B cell (primary cell): ENCODE results near the gene KCNQ5. TPM values are rescaled to one million over a fixed set of nuclear protein-coding genes. Genes with fewer than 3 reads are reported as not detected.
"Not testable (repeated sequence)": the region's sequence is repeated elsewhere in the genome, so short reads cannot be mapped to it uniquely, and the experiment has no call there.

Experiments
- ATAC-seq: fragments of 200-7000 bp; cut with Tn5 transposase; one replicate; pipeline ENCODE4 v1.10.0; 2021; ENCODE audit warnings: low read depth, mild to moderate bottlenecking, moderate number of reproducible peaks, moderate library complexity
- CTCF ChIA-PET: fragments of 350-600 bp; sonication (Branson Sonifier 250); formaldehyde crosslinking; loops from one replicate; lab custom pipeline; 2021; ENCODE audit warnings: antibody characterized with exemption, inconsistent platforms; lab: Charles Lee
- POLR2A ChIA-PET: fragments of 350-600 bp; sonication (Branson Sonifier 250); formaldehyde crosslinking; loops from one replicate; lab custom pipeline; 2021; ENCODE audit warnings: antibody characterized with exemption; lab: Charles Lee
- DNase-seq: peaks from one replicate; pipeline ENCODE4 v3.0.0; 2013
- H2AFZ ChIP-seq: 2 replicates; pipeline ENCODE4 v1.6.1; 2012; ENCODE audit warnings: mild to moderate bottlenecking, low read depth, low read length; ENCODE audit not compliant: insufficient read depth, poor library complexity, severe bottlenecking
- H3K27ac ChIP-seq, 2 donors: 1 replicate in 1 of 2; 2 replicates in 1 of 2; pipeline ENCODE4 v1.5.1; 2012 to 2013; ENCODE audit warnings: low read length in 2 of 2, mild to moderate bottlenecking in 2 of 2, moderate library complexity in 1 of 2
- H3K27me3 ChIP-seq, 4 experiments: fragments of 200-600 bp in 1 of 4; sonication (generic) in 1 of 4; replicated peaks in 1 of 4; 1 replicate in 2 of 4; 2 replicates in 2 of 4; pipeline versions ENCODE4 v1.6.1 to v1.7.0; 2013 to 2016; ENCODE audit warnings: low read length in 3 of 4, mild to moderate bottlenecking in 2 of 4, mixed read lengths in 1 of 4, moderate library complexity in 1 of 4; ENCODE audit not compliant: insufficient read depth in 4 of 4, control insufficient read depth in 3 of 4; ENCODE audit errors: control extremely low read depth in 1 of 4
- H3K36me3 ChIP-seq, 2 experiments: replicated peaks in 1 of 2; 1 replicate in 1 of 2; 2 replicates in 1 of 2; pipeline versions ENCODE4 v1.6.1 to v1.7.1; 2013; ENCODE audit warnings: low read length in 1 of 2; ENCODE audit not compliant: insufficient read depth in 2 of 2, control insufficient read depth in 1 of 2; ENCODE audit errors: control extremely low read depth in 1 of 2, extremely low read depth in 1 of 2
- H3K4me1 ChIP-seq, 2 donors: fragments of 200-600 bp in 1 of 2; sonication (generic) in 1 of 2; 1 replicate in 1 of 2; 2 replicates in 1 of 2; pipeline versions ENCODE4 v1.5.1 to v1.6.1; 2013 to 2017; ENCODE audit warnings: low read length in 2 of 2; ENCODE audit not compliant: control insufficient read depth in 2 of 2, insufficient read depth in 2 of 2
- H3K4me2 ChIP-seq: replicated peaks from 2 replicates; pipeline ENCODE3; 2012; ENCODE audit warnings: mild to moderate bottlenecking, low read depth, low read length; ENCODE audit not compliant: poor library complexity, severe bottlenecking
- H3K4me3 ChIP-seq, 5 experiments: fragments of 200-600 bp in 1 of 5; sonication (generic) in 1 of 5; 1 replicate in 3 of 5; 2 replicates in 2 of 5; pipeline versions ENCODE4 v1.5.1 to v1.7.0; 2011 to 2016; ENCODE audit warnings: low read length in 4 of 5, mild to moderate bottlenecking in 4 of 5, low read depth in 2 of 5, control low read depth in 1 of 5, moderate library complexity in 1 of 5; ENCODE audit not compliant: insufficient read depth in 1 of 5; ENCODE audit errors: control extremely low read depth in 1 of 5, extremely low read depth in 1 of 5
- H3K79me2 ChIP-seq: fragments of 200-600 bp; sonication (generic); one replicate; pipeline ENCODE4 v1.6.0; 2016; ENCODE audit warnings: low read length; ENCODE audit not compliant: control insufficient read depth, insufficient read depth
- H3K9ac ChIP-seq: fragments of 200-600 bp; sonication (generic); 2 replicates; pipeline ENCODE4 v1.6.1; 2017; ENCODE audit warnings: mild to moderate bottlenecking, low read length, moderate library complexity
- H3K9me3 ChIP-seq, 3 donors: one replicate each; pipeline versions ENCODE4 v1.6.1 to v1.7.1; 2013; ENCODE audit warnings: low read length in 2 of 3; ENCODE audit not compliant: control insufficient read depth in 2 of 3, insufficient read depth in 1 of 3; ENCODE audit errors: control extremely low read depth in 1 of 3
- H4K20me1 ChIP-seq: 2 replicates; pipeline ENCODE4 v1.6.0; 2012; ENCODE audit warnings: mild to moderate bottlenecking, low read length; ENCODE audit not compliant: insufficient read depth, control insufficient read depth, poor library complexity, severe bottlenecking
- H3K27ac Mint-ChIP-seq: one replicate; pipeline ENCODE4 v1.8.0; 2021; ENCODE audit warnings: mixed read lengths
- H3K27me3 Mint-ChIP-seq: one replicate; pipeline ENCODE4 v1.8.0; 2021; ENCODE audit warnings: mixed read lengths
- H3K4me1 Mint-ChIP-seq: one replicate; pipeline ENCODE4 v1.8.0; 2021; ENCODE audit warnings: mixed read lengths
- H3K4me3 Mint-ChIP-seq: one replicate; pipeline ENCODE4 v1.8.0; 2021; ENCODE audit warnings: mixed read lengths
- H3K9me3 Mint-ChIP-seq: one replicate; pipeline ENCODE4 v1.8.0; 2022; ENCODE audit warnings: mixed read lengths; ENCODE audit not compliant: insufficient read depth
- CTCF ChIP-seq: fragments of 200-600 bp; IDR thresholded peaks from one replicate; pipeline ENCODE4 v1.8.0; 2022; ENCODE audit warnings: antibody characterized with exemption, mild to moderate bottlenecking
- EZH2 ChIP-seq: IDR thresholded peaks from 2 replicates; pipeline ENCODE4 v1.6.1; 2012; ENCODE audit warnings: borderline replicate concordance, low read depth, mild to moderate bottlenecking, moderate library complexity, low read length; ENCODE audit not compliant: insufficient read depth, poor library complexity, severe bottlenecking
- WGBS: methylation state at CpG from one replicate; pipeline ENCODE4 v1.1.5; 2013; ENCODE audit warnings: missing lambda C conversion rate; ENCODE audit not compliant: insufficient coverage; 5-methylcytosine and 5-hydroxymethylcytosine counted together
- intact Hi-C: fragments of 100-400 bp; cut with micrococcal nuclease; formaldehyde crosslinking; loops from one replicate; pipeline ENCODE4 v1.10.0; 2022
- polyA plus RNA-seq: library from polyadenylated mRNA; depleted of rRNA; stranded (reverse); fragments of >200 nt; gene quantifications from 2 replicates; pipeline ENCODE4 v1.2.3, GENCODE V29; 2012
- total RNA-seq, 2 donors: library from RNA; stranded (reverse); fragments of 120-200 nt in 1 of 2; gene quantifications; 1 replicate in 1 of 2; 2 replicates in 1 of 2; pipeline versions ENCODE4 v1.2.3 to v1.2.4, GENCODE V29; 2013 to 2022

The KCNQ5 gene
- total and polyA plus RNA-seq, 2 donors (not counting 1 experiment from before 2014, with no cell fraction given) = 2.3 to 9.4 TPM

- POLR2A ChIA-PET, H3K9me3 Mint-ChIP-seq, CTCF ChIA-PET, intact Hi-C loops, H3K4me3 Mint-ChIP-seq, ATAC-seq, H3K36me3 ChIP-seq, H3K4me1 ChIP-seq, H3K4me1 Mint-ChIP-seq, H4K20me1 ChIP-seq, DNase-seq, H3K4me2 ChIP-seq, H2AFZ ChIP-seq, H3K27me3 Mint-ChIP-seq, H3K27ac Mint-ChIP-seq, H3K9ac ChIP-seq, H3K27me3 ChIP-seq, H3K4me3 ChIP-seq, H3K27ac ChIP-seq: not testable (repeated sequence)
- Histone ChIP-seq H3K9me3 (peaks cover 0 to 23% (median 0%) of the 10 kb centered on the region in 3 donors), H3K79me2 (peaks cover 18% of the 10 kb centered on the region)
- 94% methylated on average over 12 of the region's 13 CpGs for WGBS
Observed at GRCh38 chr6:72984189-72984831, 362.4 kb downstream of the KCNQ5 start.

- 100% methylated on average over 1 of the region's 4 CpGs for WGBS
- Histone ChIP-seq H3K4me2 (no peak overlapping the region), H3K36me3 (no peaks in the 10 kb centered on the region), H4K20me1 (no peaks in the 10 kb centered on the region), H3K79me2 (peaks cover 18% of the 10 kb centered on the region), H2AFZ (no peak overlapping the region), H3K9ac (no peak overlapping the region), H3K27me3 (no peaks in the 10 kb centered on the region), H3K27ac (no peak overlapping the region), H3K9me3 (peaks cover 0 to 23% (median 0%) of the 10 kb centered on the region in 3 donors), H3K4me3 (no peak overlapping the region), H3K4me1 (no peaks in the 10 kb centered on the region)
- H3K27me3 Mint-ChIP-seq = no peaks in the 10 kb centered on the region
- ChIA-PET POLR2A (no interaction called here), CTCF (no interaction called here)
- H3K4me1 Mint-ChIP-seq = peaks cover 5% of the 10 kb centered on the region
- intact Hi-C loops = no loop called here
- H3K27ac Mint-ChIP-seq = no peak overlapping the region
- no peak for DNase-seq
- peaks cover 10% of the 10 kb centered on the region for H3K9me3 Mint-ChIP-seq
- ATAC-seq = no peak
- no peak overlapping the region for H3K4me3 Mint-ChIP-seq
- no peak for TF ChIP-seq CTCF
- TF ChIP-seq EZH2 = no peak
Observed at GRCh38 chr6:72984981-72985665, 363.3 kb downstream of the KCNQ5 start.
